Adrenal gland (tissue), 5 donors: Measurements from ENCODE around the gene GALNTL6.

Experiments used
- POLR2A ChIP-seq, 2 donors: fragments of 450-650 bp; IDR thresholded peaks; one replicate each; pipeline ENCODE4 v1.6.1; 2017; ENCODE audit warnings: antibody characterized with exemption in 2 of 2, mild to moderate bottlenecking in 2 of 2, moderate library complexity in 1 of 2
- TF ChIP-seq, protein P1 (sequence below), 6 experiments: fragments of 450-650 bp in 4 of 6; fragments of 200-600 bp in 2 of 6; sonication (generic) in 1 of 6; IDR thresholded peaks; 1 replicate in 5 of 6; 2 replicates in 1 of 6; pipeline versions ENCODE4 v1.5.1 to v1.8.0; 2016 to 2021; ENCODE audit warnings: antibody characterized with exemption in 6 of 6, mild to moderate bottlenecking in 2 of 6, moderate library complexity in 1 of 6
- donor health status: DM: no; HTN: no; CAD: no.

GRCh38 chr4:172573899-172574298, 760.7 kb downstream of the GALNTL6 start:
- TF ChIP-seq, protein P1, sequence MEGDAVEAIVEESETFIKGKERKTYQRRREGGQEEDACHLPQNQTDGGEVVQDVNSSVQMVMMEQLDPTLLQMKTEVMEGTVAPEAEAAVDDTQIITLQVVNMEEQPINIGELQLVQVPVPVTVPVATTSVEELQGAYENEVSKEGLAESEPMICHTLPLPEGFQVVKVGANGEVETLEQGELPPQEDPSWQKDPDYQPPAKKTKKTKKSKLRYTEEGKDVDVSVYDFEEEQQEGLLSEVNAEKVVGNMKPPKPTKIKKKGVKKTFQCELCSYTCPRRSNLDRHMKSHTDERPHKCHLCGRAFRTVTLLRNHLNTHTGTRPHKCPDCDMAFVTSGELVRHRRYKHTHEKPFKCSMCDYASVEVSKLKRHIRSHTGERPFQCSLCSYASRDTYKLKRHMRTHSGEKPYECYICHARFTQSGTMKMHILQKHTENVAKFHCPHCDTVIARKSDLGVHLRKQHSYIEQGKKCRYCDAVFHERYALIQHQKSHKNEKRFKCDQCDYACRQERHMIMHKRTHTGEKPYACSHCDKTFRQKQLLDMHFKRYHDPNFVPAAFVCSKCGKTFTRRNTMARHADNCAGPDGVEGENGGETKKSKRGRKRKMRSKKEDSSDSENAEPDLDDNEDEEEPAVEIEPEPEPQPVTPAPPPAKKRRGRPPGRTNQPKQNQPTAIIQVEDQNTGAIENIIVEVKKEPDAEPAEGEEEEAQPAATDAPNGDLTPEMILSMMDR (IDR thresholded peaks at IDR 0.05) = no peak
- TF ChIP-seq POLR2A (IDR thresholded peaks at IDR 0.05) = no peak
